HFFc6 (cell line): ENCODE data around the gene INPP4B. TPM values are rescaled to one million over a fixed set of nuclear protein-coding genes. Genes with fewer than 3 reads are reported as not detected.
A peak's percentile ranks its signal among the peaks of the same experiment; 100 is the strongest.

Experiments
- DNase-seq: peaks from one replicate; pipeline ENCODE4 v3.0.0-alpha.2; 2018
- H3K27ac Mint-ChIP-seq: 2 replicates; pipeline ENCODE4 v1.8.0; 2020; ENCODE audit warnings: mild to moderate bottlenecking, mixed read lengths
- H3K27me3 Mint-ChIP-seq: 2 replicates; pipeline ENCODE4 v1.8.0; 2021; ENCODE audit warnings: mild to moderate bottlenecking, moderate library complexity, mixed read lengths; ENCODE audit not compliant: insufficient read depth
- H3K36me3 Mint-ChIP-seq: 2 replicates; pipeline ENCODE4 v1.8.0; 2021; ENCODE audit warnings: low read depth, mixed read lengths
- H3K4me1 Mint-ChIP-seq: 2 replicates; pipeline ENCODE4 v1.8.0; 2020; ENCODE audit warnings: low read depth, mixed read lengths
- H3K4me3 Mint-ChIP-seq: 2 replicates; pipeline ENCODE4 v1.8.0; 2020; ENCODE audit warnings: mild to moderate bottlenecking, moderate library complexity, mixed read lengths
- H3K9me3 Mint-ChIP-seq: 2 replicates; pipeline ENCODE4 v1.8.0; 2020; ENCODE audit warnings: mild to moderate bottlenecking, mixed read lengths
- CTCF ChIP-seq: fragments of 200-600 bp; sonication (generic); IDR thresholded peaks from 2 replicates; pipeline ENCODE4 v1.5.0; 2021; ENCODE audit warnings: antibody characterized with exemption, mild to moderate bottlenecking
- total RNA-seq, 6 experiments: library from RNA; stranded (reverse); fragmentation: NEBNext Ultra II Directional; extraction: Animal tissue kit (Norgen Biotek cat#: 25700); gene quantifications; 2 replicates in 1 of 6; 3 replicates in 5 of 6; pipeline ENCODE4 v1.2.3, GENCODE V29; 2021

Gene INPP4B
- total RNA-seq, 6 experiments from 2014 or later = 36.1 to 48.9 (median 40.1) TPM

- no peak for DNase-seq
- H3K36me3 Mint-ChIP-seq = peaks cover 22% of the 10 kb centered on the region
- no peak overlapping the region for H3K4me3 Mint-ChIP-seq
- peak overlapping the region; percentile 28; the same call in 1 of the 2 replicates for H3K27ac Mint-ChIP-seq
- H3K27me3 Mint-ChIP-seq = peaks cover 3% of the 10 kb centered on the region; the same call in 1 of the 2 replicates
- H3K4me1 Mint-ChIP-seq = peaks cover 86% of the 10 kb centered on the region
- H3K9me3 Mint-ChIP-seq = peaks cover 9% of the 10 kb centered on the region
- TF ChIP-seq CTCF = no peak
Measured at GRCh38 chr4:142369141-142369540, 477.0 kb downstream of the INPP4B start.

DNA sequence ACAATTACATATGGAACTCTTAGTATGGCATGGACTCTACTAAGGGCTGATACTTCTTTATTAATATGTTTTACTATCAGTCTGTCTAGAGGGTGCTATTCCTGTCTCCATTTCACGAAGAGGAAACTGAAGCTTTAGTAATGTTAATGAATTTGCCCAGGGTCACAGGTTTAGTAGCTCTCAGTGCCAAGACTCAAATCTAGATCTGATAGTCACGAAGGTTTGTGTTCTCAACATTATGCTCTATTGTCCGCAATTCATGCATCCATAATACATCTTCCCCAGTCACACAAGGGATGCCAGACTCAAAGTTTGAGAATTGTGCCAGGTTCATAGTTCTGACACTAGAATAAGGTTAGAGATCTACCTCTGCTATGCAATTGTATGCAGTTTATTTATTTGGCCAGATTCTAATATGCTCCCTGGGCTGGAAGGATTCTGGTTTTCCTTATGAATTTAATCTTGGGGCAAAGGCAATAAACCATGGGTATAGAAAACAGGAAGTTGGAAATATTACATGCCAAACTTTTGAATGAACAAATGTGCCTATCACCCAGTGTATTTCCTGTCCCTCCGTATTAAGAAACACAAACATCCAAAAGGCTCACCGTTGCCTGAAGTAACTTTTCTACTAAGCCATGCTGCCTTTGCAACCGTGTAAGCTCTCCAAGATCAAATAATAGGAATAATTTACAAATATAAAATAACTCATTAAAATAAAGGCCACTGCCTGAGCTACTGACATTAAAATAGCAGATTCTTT lies 478.5 kb downstream of the INPP4B start:
- TF ChIP-seq CTCF = no peak
- Mint-ChIP-seq H3K4me3 (no peak overlapping the region), H3K27me3 (peaks cover 3% of the 10 kb centered on the region; the same call in 1 of the 2 replicates), H3K27ac (peak overlapping the region; percentile 6; the same call in 1 of the 2 replicates), H3K9me3 (peaks cover 9% of the 10 kb centered on the region), H3K4me1 (peaks cover 80% of the 10 kb centered on the region), H3K36me3 (peaks cover 24% of the 10 kb centered on the region)
- DNase-seq = no peak

- peaks cover 3% of the 10 kb centered on the region; the same call in 1 of the 2 replicates for H3K27me3 Mint-ChIP-seq
- peak overlapping the region; percentile 41 for H3K27ac Mint-ChIP-seq
- H3K4me1 Mint-ChIP-seq = peaks cover 76% of the 10 kb centered on the region
- H3K9me3 Mint-ChIP-seq = peaks cover 9% of the 10 kb centered on the region
- DNase-seq = no peak
- TF ChIP-seq CTCF = no peak
- peaks cover 31% of the 10 kb centered on the region for H3K36me3 Mint-ChIP-seq
- no peak overlapping the region for H3K4me3 Mint-ChIP-seq
Measured at GRCh38 chr4:142366769-142367181, 479.3 kb downstream of the INPP4B start.

- H3K36me3 Mint-ChIP-seq = peaks cover 19% of the 10 kb centered on the region
- TF ChIP-seq CTCF = no peak
- peaks cover 67% of the 10 kb centered on the region for H3K4me1 Mint-ChIP-seq
- H3K27ac Mint-ChIP-seq = peak overlapping the region; percentile 55; the same call in 1 of the 2 replicates
- peaks cover under 1% of the 10 kb centered on the region; the same call in 1 of the 2 replicates for H3K27me3 Mint-ChIP-seq
- DNase-seq = peak; percentile 43
- peaks cover under 1% of the 10 kb centered on the region; the same call in 1 of the 2 replicates for H3K9me3 Mint-ChIP-seq
- peak overlapping the region; percentile 24; the same call in 1 of the 2 replicates for H3K4me3 Mint-ChIP-seq
Measured at GRCh38 chr4:142365391-142365790, 480.7 kb downstream of the INPP4B start.

GRCh38 chr4:142363686-142364085 lies 482.4 kb downstream of the INPP4B start:
- Mint-ChIP-seq H3K36me3 (peaks cover 18% of the 10 kb centered on the region), H3K27ac (peak overlapping the region; percentile 17; the same call in 1 of the 2 replicates), H3K9me3 (no peaks in the 10 kb centered on the region; the same call in 1 of the 2 replicates), H3K4me1 (peaks cover 73% of the 10 kb centered on the region), H3K27me3 (no peaks in the 10 kb centered on the region; the same call in 1 of the 2 replicates), H3K4me3 (no peak overlapping the region)
- no peak for DNase-seq
- TF ChIP-seq CTCF = no peak
